G401 (cell line): Measurements from ENCODE around the gene FOXP2. TPM values are rescaled to one million over a fixed set of nuclear protein-coding genes. Genes with fewer than 3 reads are reported as not detected.
"Not testable (repeated sequence)": the region's sequence is repeated elsewhere in the genome, so short reads cannot be mapped to it uniquely, and the experiment has no call there.

ENCODE experiments used
- DNase-seq: peaks from one replicate; pipeline ENCODE4 v3.0.0-alpha.2; 2015; ENCODE audit warnings: low spot score
- in situ Hi-C: cut with HindIII; loops from 2 replicates; pipeline ENCODE4 v1.10.0; 2016; ENCODE audit warnings: low sequenced_read_pairs, mixed read lengths
- total RNA-seq: library from RNA; depleted of rRNA; stranded (reverse); fragments of >200 nt; shearing (Covaris generic); gene quantifications from 2 replicates; pipeline ENCODE4 v1.2.3, GENCODE V29; 2014

FOXP2 gene
- total RNA-seq, 1 experiment from 2014 or later, result not detected

DNA sequence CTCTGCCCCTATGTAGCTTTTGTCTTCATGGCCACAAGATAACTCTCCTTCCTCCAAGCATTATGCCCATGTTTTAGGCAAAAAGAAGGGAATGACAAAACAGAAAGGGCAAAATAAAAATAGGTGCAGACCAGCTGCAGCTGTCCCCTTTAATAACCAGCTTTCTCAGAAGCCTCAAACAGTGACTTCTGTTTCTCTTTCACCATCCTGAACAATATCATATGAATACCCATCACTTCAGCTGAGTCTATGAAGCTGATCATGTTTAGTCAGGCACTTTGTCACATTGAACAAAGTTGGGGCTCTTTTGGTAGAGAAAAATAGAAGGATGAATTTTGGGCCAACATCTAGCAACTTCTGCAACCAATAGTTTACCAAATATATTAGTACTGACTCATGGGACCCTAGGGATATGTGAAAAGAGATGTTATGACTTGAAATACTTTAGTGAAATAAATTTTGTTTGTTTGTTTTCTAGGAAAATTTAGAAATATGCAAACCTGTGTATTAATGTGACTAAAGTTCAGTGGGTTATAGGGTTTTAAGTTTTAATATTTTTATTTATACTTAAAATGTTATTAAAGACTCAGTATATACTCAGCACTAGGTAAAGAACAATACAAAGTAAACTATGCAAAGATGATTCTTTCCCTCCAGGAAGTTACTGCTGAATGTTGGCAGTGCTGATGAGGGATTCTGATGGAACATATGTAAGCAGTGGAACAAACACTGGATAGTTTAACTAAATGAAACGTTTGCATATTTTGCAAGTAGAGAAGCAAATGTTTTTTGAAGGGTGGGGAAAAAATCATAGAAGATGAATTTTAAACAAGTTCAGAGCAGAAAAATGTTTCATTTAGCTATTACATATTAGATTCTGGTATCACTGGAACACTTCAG lies 133.7 kb downstream of the FOXP2 start:
- DNase-seq, result no peak
- in situ Hi-C loops, result no loop called here

DNA sequence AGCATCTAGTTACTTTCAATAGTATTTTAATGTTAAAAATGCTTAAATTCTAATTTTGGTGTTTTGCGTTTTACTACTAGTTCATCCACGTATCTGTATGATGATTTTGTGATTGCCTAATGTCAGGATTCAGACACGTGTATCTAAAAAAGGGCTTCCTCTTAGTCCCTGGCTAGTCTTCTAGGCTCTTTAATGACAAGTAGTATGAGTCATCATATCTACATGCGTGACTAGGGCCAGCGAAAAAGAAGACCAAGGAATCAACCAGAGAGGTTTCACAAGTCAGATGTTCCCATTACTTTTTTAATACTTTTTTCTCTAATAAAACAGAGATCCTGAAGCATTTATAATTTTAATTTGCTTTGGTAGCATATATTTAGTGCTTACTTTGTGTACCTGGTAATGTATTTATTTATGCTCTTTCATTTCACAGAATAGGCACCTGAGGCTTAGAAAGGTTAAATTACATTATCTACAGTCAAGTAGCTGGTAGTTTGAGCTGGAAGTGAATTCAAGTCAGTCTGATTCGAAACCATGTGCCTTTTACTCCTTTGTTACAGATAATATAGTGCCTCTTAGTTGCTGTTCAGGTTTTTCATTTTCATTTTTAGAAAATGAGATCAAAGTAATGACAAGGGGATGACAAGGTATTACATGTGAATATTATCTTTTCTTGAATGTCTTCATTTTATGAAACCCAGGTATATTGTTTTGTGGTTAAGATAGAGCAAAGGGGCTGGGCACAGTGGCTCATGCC lies 140.3 kb downstream of the FOXP2 start:
- in situ Hi-C loops, result no loop called here
- no peak for DNase-seq

- in situ Hi-C loops, result no loop called here
- DNase-seq, result no peak
These were observed 152.8 kb downstream of the FOXP2 start for GRCh38 chr7:114567416-114567815.

GRCh38 chr7:114569220-114569619 lies 154.6 kb downstream of the FOXP2 start:
- in situ Hi-C loops, result no loop called here
- no peak for DNase-seq

DNA sequence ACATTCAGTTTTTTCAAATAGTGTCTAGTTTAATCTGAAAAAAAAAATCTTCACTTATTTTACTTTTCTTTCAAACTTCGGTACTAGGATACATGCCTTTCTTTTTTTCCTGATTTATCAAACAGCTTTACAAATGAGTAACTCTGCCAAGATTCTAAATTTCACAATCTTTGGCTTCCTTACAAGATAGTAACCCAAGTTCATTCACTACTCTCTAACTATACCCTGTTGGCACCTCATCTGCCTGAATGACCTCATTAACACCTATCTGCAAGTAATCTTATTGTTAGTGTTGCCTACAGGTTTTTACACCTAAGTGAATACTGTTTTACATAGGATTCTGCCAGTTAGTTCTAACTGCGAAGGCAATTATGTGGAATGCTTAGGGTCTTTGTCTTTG lies 159.8 kb downstream of the FOXP2 start:
- no peak for DNase-seq
- in situ Hi-C loops, result no loop called here

- no peak for DNase-seq
- in situ Hi-C loops, result no loop called here
These were observed 160.5 kb downstream of the FOXP2 start for GRCh38 chr7:114575098-114575497.

- DNase-seq, in situ Hi-C loops: not testable (repeated sequence)
These were observed 166.3 kb downstream of the FOXP2 start for GRCh38 chr7:114580963-114581362.

- in situ Hi-C loops, result no loop called here
- DNase-seq, result no peak
These were observed 173.9 kb downstream of the FOXP2 start for GRCh38 chr7:114588506-114588905.

DNA sequence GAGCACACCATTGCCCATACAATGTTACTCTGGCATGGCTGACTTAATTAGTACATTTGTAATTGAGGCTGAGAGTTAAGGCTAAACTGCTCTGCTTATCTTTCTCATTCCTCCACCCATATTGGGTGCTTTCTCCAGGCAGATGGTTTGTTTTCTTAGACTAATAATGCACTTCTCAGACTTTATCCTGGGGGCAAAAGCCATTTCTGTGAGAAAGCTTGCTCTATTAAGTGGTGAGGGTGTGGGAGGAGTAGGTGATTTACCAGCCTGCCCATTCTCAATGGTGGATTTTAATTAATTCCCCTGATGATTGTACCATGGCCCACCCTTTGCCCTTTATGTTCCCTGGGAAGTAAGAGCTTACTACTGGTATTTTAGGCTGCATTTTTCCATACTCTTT lies 174.8 kb downstream of the FOXP2 start:
- no peak for DNase-seq
- in situ Hi-C loops, result no loop called here

DNA sequence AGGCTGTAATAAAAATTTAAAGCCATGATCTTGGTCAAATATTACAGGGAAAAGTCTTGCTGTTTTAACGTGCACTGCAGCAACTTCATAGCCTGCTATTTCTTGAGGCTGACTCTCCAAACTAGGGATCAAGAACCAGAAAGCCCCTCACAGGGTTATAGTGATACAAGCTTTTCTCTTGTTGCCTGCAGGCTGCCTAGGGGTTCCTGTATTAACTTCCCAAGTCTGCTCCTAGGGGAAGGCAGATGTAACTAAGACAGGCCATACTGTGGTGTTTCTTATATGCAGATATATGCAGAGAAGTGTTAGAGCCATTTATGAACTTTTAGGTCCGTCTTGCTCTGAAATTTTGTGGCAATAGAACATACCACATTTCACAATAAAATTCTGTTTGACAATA lies 175.7 kb downstream of the FOXP2 start:
- DNase-seq, result no peak
- in situ Hi-C loops, result no loop called here

DNA sequence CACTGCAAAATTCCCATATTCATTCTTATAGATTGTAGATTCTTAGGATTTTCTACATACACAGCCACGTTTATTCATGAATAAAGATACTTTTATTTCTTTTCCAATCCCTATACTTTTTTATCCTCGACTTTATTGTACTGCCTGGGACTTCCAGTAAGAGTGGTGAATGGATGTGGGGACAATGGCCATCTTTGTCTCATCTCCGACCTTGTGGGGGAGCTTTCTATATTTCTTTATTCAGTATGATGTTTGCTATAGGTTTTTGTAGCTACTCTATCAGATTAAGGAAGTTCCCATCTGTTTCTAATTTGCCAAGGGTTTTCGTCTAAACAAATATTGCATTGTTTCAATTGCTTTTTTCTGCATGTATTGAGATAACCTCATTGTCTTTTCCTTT lies 184.3 kb downstream of the FOXP2 start:
- DNase-seq, result no peak
- in situ Hi-C loops, result no loop called here

DNA sequence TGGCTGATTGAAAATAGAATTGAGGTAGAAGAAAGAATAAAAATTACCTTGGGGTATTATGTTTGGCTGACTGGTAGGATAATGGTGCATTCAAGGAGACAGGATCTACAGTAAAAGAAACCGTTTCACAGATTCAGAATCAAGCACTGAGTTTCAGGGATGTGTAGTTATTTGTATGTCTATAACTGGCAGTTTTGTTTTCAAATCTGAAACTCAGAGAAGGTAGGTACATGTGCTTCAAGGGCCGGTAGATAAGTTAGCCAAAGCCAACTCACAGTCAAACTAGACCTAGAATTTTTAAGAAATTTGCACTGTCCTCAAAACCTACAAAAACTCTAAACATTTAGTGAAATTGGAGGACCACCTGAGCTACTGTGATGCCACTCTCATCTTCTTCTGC lies 191.5 kb downstream of the FOXP2 start:
- in situ Hi-C loops, result no loop called here
- no peak for DNase-seq

DNA sequence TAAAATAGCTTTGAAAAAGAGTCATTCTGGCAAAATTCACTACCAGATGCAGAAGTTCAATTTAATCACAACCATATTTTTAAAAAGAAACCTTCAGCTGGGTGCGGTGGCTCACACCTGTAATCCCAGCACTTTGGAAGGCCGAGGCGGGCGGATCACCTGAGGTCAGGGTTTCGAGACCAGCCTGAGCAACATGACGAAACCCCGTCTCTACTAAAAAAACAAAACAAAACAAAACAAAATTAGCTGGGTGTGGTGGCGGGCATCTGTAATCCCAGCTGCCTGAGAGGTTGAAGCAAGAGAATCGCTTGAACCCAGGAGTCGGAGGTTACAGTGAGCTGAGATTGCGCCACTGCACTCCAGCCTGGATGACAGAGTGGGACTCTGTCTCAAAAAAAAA lies 194.2 kb downstream of the FOXP2 start:
- in situ Hi-C loops, DNase-seq: not testable (repeated sequence)

DNA sequence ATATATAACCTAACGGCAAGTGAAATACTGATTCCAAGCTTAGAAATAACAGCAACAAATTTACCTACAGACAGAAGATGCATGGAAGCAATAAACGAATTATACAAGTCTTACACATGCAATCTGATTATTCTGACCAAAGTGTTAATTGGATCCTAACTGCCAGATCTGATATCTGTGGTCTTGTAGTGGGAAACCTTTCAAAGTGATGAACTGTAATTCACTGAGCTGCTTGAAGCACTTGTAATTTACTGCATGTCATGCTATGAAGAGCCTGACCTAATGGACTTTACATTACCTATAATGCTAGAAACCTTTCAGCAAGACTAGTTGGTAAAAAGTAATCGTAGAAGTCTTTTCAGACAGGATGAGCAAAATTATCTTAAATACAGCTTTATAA lies 205.6 kb downstream of the FOXP2 start:
- DNase-seq, result no peak
- in situ Hi-C loops, result no loop called here

- in situ Hi-C loops, result no loop called here
- DNase-seq, result no peak
These were observed 207.6 kb downstream of the FOXP2 start for GRCh38 chr7:114622221-114622620.

DNA sequence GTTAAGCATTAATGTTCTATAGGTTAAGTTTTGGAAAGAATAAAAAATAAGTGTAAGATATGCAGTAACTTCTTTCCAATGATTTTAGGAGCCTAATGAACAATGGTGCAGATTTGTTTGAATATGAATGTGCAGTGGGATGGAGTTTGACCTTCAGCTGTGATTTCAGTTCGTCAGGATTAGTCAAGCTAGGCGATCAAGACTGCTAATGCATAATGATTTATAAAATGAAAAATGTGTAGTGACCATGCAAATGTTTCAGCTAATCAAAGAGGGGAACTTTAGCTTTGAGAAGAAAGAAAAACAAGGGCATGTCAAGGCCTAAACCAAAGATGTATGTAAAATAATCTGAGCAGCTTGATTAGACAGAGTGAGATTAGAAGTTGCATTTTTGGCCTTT lies 208.5 kb downstream of the FOXP2 start:
- DNase-seq, result no peak
- in situ Hi-C loops, result no loop called here

GRCh38 chr7:114627231-114627630 lies 212.6 kb downstream of the FOXP2 start:
- DNase-seq, result no peak
- in situ Hi-C loops, result no loop called here

DNA sequence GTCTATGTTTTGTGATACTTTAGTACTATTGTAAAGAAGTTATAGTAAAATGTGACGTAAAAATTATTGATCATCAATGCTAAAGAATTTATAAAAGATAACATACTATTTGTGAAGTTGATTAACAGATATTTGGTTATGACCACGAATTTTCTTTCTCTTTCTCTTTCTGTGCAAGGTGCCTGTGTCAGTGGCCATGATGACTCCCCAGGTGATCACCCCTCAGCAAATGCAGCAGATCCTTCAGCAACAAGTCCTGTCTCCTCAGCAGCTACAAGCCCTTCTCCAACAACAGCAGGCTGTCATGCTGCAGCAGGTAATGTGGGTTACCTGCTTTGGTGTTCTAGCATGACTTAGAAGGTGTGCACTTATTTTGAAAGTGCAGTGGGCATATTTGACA lies 213.7 kb downstream of the FOXP2 start:
- in situ Hi-C loops, result no loop called here
- no peak for DNase-seq

GRCh38 chr7:114629762-114630161 lies 215.1 kb downstream of the FOXP2 start:
- in situ Hi-C loops, result no loop called here
- no peak for DNase-seq

GRCh38 chr7:114630201-114630990 lies 215.8 kb downstream of the FOXP2 start:
- no peak for DNase-seq
- in situ Hi-C loops, result no loop called here
